Panc1 (cell line): ENCODE measurements around the gene AATF. TPM values are rescaled to one million over a fixed set of nuclear protein-coding genes. Genes with fewer than 3 reads are reported as not detected.
A peak's percentile ranks its signal among the peaks of the same experiment; 100 is the strongest.

Experiments
- ATAC-seq: fragments of 200-7000 bp; cut with Tn5 transposase; 2 replicates; pipeline ENCODE4 v1.9.1; 2020; ENCODE audit warnings: mild to moderate bottlenecking, moderate library complexity
- BruUV-seq: library from RNA; stranded (reverse); fragments of 400-500 nt; replicated peaks from 2 replicates; lab custom pipeline; 2021; lab: Mats Ljungman, UMichigan
- CTCF ChIA-PET: fragments of 300-600 bp; sonication (Branson Sonifier 250); formaldehyde crosslinking; loops from one replicate; lab custom pipeline; 2022; ENCODE audit warnings: antibody characterized with exemption; lab: Charles Lee
- POLR2A ChIA-PET: fragments of 300-600 bp; sonication (Branson Sonifier 250); formaldehyde crosslinking; loops from one replicate; lab custom pipeline; 2022; ENCODE audit warnings: antibody characterized with exemption; lab: Charles Lee
- DNase-seq: peaks from one replicate; pipeline ENCODE4 v3.0.0-alpha.2; 2010; ENCODE audit warnings: low read depth, low spot score
- H3K27ac ChIP-seq: 2 replicates; pipeline ENCODE4 v1.5.1; 2011; ENCODE audit warnings: mild to moderate bottlenecking, low read length, inconsistent platforms
- H3K27me3 ChIP-seq: fragments of 200-500 bp; sonication (Bioruptor generic); 2 replicates; pipeline ENCODE4 v1.6.0; 2014; ENCODE audit warnings: low read length, inconsistent platforms; ENCODE audit not compliant: control insufficient read depth, insufficient read depth
- H3K36me3 ChIP-seq: fragments of 200-500 bp; sonication (Bioruptor generic); 2 replicates; pipeline ENCODE4 v1.5.1; 2014; ENCODE audit warnings: inconsistent platforms, mild to moderate bottlenecking, low read length, moderate library complexity; ENCODE audit not compliant: control insufficient read depth, insufficient read depth
- H3K4me1 ChIP-seq: 2 replicates; pipeline ENCODE4 v1.5.1; 2011; ENCODE audit warnings: inconsistent platforms, mild to moderate bottlenecking, low read length, moderate library complexity; ENCODE audit not compliant: control insufficient read depth, insufficient read depth
- H3K4me3 ChIP-seq, 2 experiments: 2 replicates each; pipeline ENCODE4 v1.5.1; 2011 to 2012; ENCODE audit warnings: low read depth in 2 of 2, low read length in 2 of 2, mild to moderate bottlenecking in 2 of 2, inconsistent platforms in 1 of 2, moderate library complexity in 1 of 2
- H3K9me3 ChIP-seq: fragments of 200-500 bp; sonication (Bioruptor generic); 2 replicates; pipeline ENCODE4 v1.5.1; 2014; ENCODE audit warnings: low read depth, mild to moderate bottlenecking, inconsistent platforms, low read length, moderate library complexity; ENCODE audit not compliant: control insufficient read depth, insufficient read depth
- CTCF ChIP-seq: fragments of 450-650 bp; IDR thresholded peaks from 2 replicates; pipeline ENCODE4 v1.5.1; 2017; ENCODE audit warnings: mild to moderate bottlenecking
- POLR2AphosphoS5 ChIP-seq: IDR thresholded peaks from 2 replicates; pipeline ENCODE4 v1.6.1; 2012; ENCODE audit warnings: mild to moderate bottlenecking, low read depth, low read length, moderate library complexity
- REST ChIP-seq, 2 experiments: IDR thresholded peaks; 2 replicates each; pipeline ENCODE4 v1.6.1; 2011 to 2012; ENCODE audit warnings: low read depth in 2 of 2, control low read depth in 1 of 2, low read length in 1 of 2, mild to moderate bottlenecking in 1 of 2, moderate library complexity in 1 of 2; ENCODE audit not compliant: insufficient read depth in 1 of 2
- SIN3A ChIP-seq: IDR thresholded peaks from 2 replicates; pipeline ENCODE4 v1.6.1; 2012; ENCODE audit warnings: low read depth, mild to moderate bottlenecking, low read length, moderate library complexity, borderline replicate concordance; ENCODE audit not compliant: insufficient read depth
- TCF7L2 ChIP-seq: IDR thresholded peaks from 2 replicates; pipeline ENCODE4 v1.6.1; 2011; ENCODE audit warnings: mild to moderate bottlenecking, low read depth, low read length, inconsistent platforms
- in situ Hi-C: cut with HindIII; loops from 2 replicates; pipeline ENCODE4 v1.10.0; 2016; ENCODE audit warnings: low sequenced_read_pairs, low pct_unique_long_range_greater_than_20kb
- intact Hi-C: fragments of 100-400 bp; cut with micrococcal nuclease; formaldehyde crosslinking; loops from one replicate; pipeline ENCODE4 v1.10.0; 2022; ENCODE audit not compliant: unreplicated experiment
- total RNA-seq: library from RNA; stranded (reverse); gene quantifications from one replicate; pipeline ENCODE4 v1.2.1, GENCODE V29; 2021; ENCODE audit not compliant: unreplicated experiment

The AATF gene
- total RNA-seq, 1 experiment from 2014 or later = 58.1 TPM

GRCh38 chr17:36939052-36939801 lies 9.5 kb upstream of the AATF start:
- intact Hi-C loops (no loop called here), in situ Hi-C loops (no loop called here)
- 0 out of 2 replicates have a peak, but pooled peaks cover under 1% of the 10 kb centered on the region for H3K4me1 ChIP-seq
- no peak for DNase-seq
- H3K27ac ChIP-seq = peak overlapping the region; percentile 84
- no peaks in the 10 kb centered on the region for H3K9me3 ChIP-seq
- BruUV-seq = no TSS peak
- H3K4me3 ChIP-seq = peak overlapping the region; percentile 64 to 84
- TF ChIP-seq POLR2AphosphoS5 (no peak), TCF7L2 (no peak), REST (IDR thresholded peaks at IDR 0.05; ENCODE audit: insufficient read depth in 1 of 2, low read depth in 2 of 2, low read length in 1 of 2) (no peak), SIN3A (no peak), CTCF (no peak)
- CTCF ChIA-PET = interaction anchor here (0.6 kb wide), 1 partner anchor 336 kb away, joined by 10 read pairs; no protein-coding TSS in a partner anchor
- no peak for ATAC-seq
- H3K27me3 ChIP-seq = no peaks in the 10 kb centered on the region
- no peaks in the 10 kb centered on the region; the same call in 1 of the 2 replicates for H3K36me3 ChIP-seq
- POLR2A ChIA-PET = no interaction called here

- intact Hi-C loops (no loop called here), in situ Hi-C loops (no loop called here)
- POLR2A ChIA-PET = no interaction called here
- H3K27me3 ChIP-seq = no peaks in the 10 kb centered on the region
- H3K9me3 ChIP-seq = no peaks in the 10 kb centered on the region
- H3K4me1 ChIP-seq = no peaks in the 10 kb centered on the region
- ATAC-seq = no peak
- CTCF ChIA-PET = no interaction called here
- no TSS peak for BruUV-seq
- peak overlapping the region; percentile 64 to 84 for H3K4me3 ChIP-seq
- H3K36me3 ChIP-seq = no peaks in the 10 kb centered on the region; the same call in 1 of the 2 replicates
- DNase-seq = no peak
- TF ChIP-seq REST (IDR thresholded peaks at IDR 0.05; ENCODE audit: insufficient read depth in 1 of 2, low read depth in 2 of 2, low read length in 1 of 2) = no peak
- no peak for TF ChIP-seq TCF7L2
- no peak for TF ChIP-seq SIN3A
- TF ChIP-seq CTCF = no peak
- TF ChIP-seq POLR2AphosphoS5 = no peak
- H3K27ac ChIP-seq = peak overlapping the region; percentile 84
These were observed 8.9 kb upstream of the AATF start for GRCh38 chr17:36939802-36940312.
